HFF-Myc (cell line): Measurements from ENCODE around the gene NCAPH2.
"Not testable (repeated sequence)": the region's sequence is repeated elsewhere in the genome, so short reads cannot be mapped to it uniquely, and the experiment has no call there.

ENCODE experiments used
- DNase-seq: peaks from one replicate; pipeline ENCODE4 v3.0.0-alpha.2; 2011; ENCODE audit warnings: low read depth; ENCODE audit errors: extremely low read depth
- H3K4me3 ChIP-seq: replicated peaks from 2 replicates; pipeline ENCODE4 v1.5.1; 2011; ENCODE audit warnings: low read depth, mild to moderate bottlenecking, control low read depth, low read length
- TF ChIP-seq, protein P1 (sequence below): IDR thresholded peaks from 2 replicates; pipeline ENCODE4 v1.5.1; 2012; ENCODE audit warnings: mild to moderate bottlenecking, low read depth, low read length, control low read depth; ENCODE audit errors: missing control alignments

Gene NCAPH2

DNA sequence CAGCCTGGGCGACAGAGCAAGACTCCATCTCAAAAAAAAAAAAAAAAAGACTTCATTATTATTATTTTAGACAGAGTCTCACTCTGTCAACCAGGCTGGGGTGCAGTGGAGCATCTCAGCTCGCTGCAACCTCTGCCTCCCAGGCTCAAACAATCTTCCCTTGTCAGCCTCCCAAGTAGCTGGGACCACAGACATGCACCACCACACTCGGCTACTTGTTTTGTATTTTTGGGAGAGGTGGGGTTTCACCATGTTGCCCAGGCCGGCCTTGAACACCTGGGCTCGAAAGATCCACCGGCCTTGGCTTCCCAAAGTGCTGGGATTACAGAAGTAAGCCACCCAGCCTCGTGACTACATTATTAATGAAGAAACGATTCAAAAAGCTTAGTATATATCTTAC lies 27.1 kb downstream of the NCAPH2 start:
- TF ChIP-seq, protein P1, sequence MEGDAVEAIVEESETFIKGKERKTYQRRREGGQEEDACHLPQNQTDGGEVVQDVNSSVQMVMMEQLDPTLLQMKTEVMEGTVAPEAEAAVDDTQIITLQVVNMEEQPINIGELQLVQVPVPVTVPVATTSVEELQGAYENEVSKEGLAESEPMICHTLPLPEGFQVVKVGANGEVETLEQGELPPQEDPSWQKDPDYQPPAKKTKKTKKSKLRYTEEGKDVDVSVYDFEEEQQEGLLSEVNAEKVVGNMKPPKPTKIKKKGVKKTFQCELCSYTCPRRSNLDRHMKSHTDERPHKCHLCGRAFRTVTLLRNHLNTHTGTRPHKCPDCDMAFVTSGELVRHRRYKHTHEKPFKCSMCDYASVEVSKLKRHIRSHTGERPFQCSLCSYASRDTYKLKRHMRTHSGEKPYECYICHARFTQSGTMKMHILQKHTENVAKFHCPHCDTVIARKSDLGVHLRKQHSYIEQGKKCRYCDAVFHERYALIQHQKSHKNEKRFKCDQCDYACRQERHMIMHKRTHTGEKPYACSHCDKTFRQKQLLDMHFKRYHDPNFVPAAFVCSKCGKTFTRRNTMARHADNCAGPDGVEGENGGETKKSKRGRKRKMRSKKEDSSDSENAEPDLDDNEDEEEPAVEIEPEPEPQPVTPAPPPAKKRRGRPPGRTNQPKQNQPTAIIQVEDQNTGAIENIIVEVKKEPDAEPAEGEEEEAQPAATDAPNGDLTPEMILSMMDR = no peak
- DNase-seq = no peak
- H3K4me3 ChIP-seq = no peak overlapping the region

DNA sequence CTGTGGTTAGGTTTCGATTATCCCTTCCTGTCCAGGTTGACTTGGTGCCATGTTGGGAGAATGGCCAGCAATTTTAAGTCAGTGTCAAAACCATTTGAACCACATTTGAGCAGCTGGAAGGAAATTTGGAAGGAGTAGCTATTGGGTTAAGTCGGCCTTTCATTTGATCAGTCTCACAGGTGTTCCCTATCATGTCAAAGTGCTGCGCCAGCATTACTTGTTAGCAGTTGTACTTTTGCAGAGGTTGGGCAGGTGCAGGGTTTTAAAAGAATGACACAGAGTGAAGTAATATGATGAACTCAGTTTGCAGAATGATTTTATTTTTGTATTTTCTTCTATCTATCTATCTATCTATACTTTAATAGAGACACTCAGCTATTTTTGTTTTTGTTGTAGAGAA lies 28.2 kb downstream of the NCAPH2 start:
- H3K4me3 ChIP-seq = no peak overlapping the region
- TF ChIP-seq, protein P1 = no peak
- no peak for DNase-seq

GRCh38 chr22:50537765-50538164 lies 29.7 kb downstream of the NCAPH2 start:
- DNase-seq = no peak
- TF ChIP-seq, protein P1 = no peak
- no peak overlapping the region for H3K4me3 ChIP-seq

GRCh38 chr22:50540381-50540780 lies 32.4 kb downstream of the NCAPH2 start:
- H3K4me3 ChIP-seq = no peak overlapping the region
- TF ChIP-seq, protein P1 = no peak
- no peak for DNase-seq

- peak; percentile 65 for DNase-seq
- not testable (repeated sequence) for H3K4me3 ChIP-seq
Observed at GRCh38 chr22:50541667-50542026, 33.6 kb downstream of the NCAPH2 start.

DNA sequence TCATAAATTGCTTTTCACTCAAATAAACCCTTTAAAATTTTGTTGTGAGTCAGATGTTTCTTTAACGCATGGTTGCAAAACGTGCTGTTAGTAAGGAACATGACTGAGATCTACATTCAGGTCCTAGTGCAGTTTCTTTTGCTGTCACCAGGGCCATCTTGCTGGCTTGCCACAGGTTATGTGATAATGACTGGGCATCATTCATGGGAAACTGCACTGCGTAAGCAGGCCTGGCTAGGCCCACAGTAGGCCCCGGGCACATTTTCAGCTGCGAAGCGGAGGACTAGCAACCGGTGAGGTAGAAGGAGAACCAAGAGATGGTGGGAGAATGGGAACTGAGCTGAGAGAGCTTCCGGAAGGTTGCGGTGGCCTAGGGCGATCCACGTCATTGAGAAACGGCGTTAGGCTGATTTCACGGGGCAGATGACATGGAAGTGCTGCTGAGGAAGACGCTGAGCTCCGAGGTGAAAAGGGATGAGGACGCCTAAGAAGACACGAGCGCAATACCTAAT lies 34.4 kb downstream of the NCAPH2 start:
- H3K4me3 ChIP-seq = no peak overlapping the region
- DNase-seq = no peak
- TF ChIP-seq, protein P1 = no peak

DNA sequence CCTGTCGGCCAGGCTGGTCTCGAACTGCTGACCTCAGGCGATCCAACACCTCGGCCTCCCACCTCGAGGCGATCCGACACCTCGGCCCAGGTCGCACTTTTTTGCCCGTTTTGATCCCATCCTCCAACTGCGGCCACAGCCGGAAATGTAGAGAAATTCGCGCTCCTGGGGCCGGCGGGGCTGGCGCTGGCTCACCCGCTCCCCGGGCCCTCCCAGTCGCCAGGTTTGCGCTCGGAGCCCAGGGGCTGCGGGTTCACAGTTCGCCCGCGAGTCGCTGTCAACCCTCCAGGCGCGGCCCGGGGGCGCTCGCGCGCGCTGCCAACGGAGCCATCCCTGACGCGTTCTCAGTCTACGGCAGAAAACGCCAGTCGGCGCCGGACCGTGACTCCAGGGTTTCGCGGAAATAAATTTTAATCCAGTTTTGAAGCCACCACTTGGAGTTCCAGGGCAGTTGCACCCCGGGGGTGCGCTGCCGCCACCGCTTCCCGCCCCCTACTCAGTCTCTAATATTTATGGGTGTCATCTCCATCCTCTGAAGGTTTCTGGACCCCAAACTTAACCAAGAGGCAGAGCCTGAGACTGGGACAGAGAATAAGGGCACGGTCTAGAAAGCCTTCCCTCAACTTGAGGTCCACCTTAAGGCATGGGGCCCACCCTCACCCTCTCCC lies 36.2 kb downstream of the NCAPH2 start:
- TF ChIP-seq, protein P1 = peak; percentile 60
- no peak for DNase-seq
- 0 out of 2 replicates have a peak overlapping the region, but pooled peaks have one; percentile 9 for H3K4me3 ChIP-seq
